ENCODE data around the gene PPFIA3. TPM values are rescaled to one million over a fixed set of nuclear protein-coding genes. Genes with fewer than 3 reads are reported as not detected.
A peak's percentile ranks its signal among the peaks of the same experiment; 100 is the strongest.
"Not testable (repeated sequence)": the region's sequence is repeated elsewhere in the genome, so short reads cannot be mapped to it uniquely, and the experiment has no call there.

The PPFIA3 gene
- total RNA-seq, 1 experiment from 2014 or later = 27.1 TPM

- H3K36me3 ChIP-seq; DNase-seq; H3K9me3 ChIP-seq (replicated peaks); H3K27me3 ChIP-seq; H3K4me3 ChIP-seq; H3K4me1 ChIP-seq; H3K27ac ChIP-seq: not testable (repeated sequence)
These were observed 27.0 kb downstream of the PPFIA3 start for GRCh38 chr19:49146408-49146770.

- Histone ChIP-seq H3K27me3 (no peaks in the 10 kb centered on the region), H3K36me3 (no peaks in the 10 kb centered on the region), H3K4me3 (no peak overlapping the region), H3K4me1 (peaks cover 5% of the 10 kb centered on the region; the same call in 1 of the 2 replicates), H3K27ac (no peak overlapping the region), H3K9me3 (replicated peaks) (no peaks in the 10 kb centered on the region)
- no peak for DNase-seq
These were observed 28.8 kb downstream of the PPFIA3 start for GRCh38 chr19:49148044-49148682.

GRCh38 chr19:49148784-49149651 lies 29.7 kb downstream of the PPFIA3 start:
- Histone ChIP-seq H3K27me3 (no peaks in the 10 kb centered on the region), H3K36me3 (no peaks in the 10 kb centered on the region), H3K9me3 (replicated peaks) (no peaks in the 10 kb centered on the region), H3K4me1 (peaks cover 5% of the 10 kb centered on the region; the same call in 1 of the 2 replicates), H3K4me3 (peak overlapping the region; percentile 76), H3K27ac (peak overlapping the region; percentile 74)
- peak; percentile 99 for DNase-seq

GRCh38 chr19:49149652-49150105 lies 30.3 kb downstream of the PPFIA3 start:
- Histone ChIP-seq H3K27me3 (no peaks in the 10 kb centered on the region), H3K4me1 (peaks cover 5% of the 10 kb centered on the region; the same call in 1 of the 2 replicates), H3K4me3 (peak overlapping the region; percentile 76)

GRCh38 chr19:49150106-49150943 lies 31.0 kb downstream of the PPFIA3 start:
- Histone ChIP-seq H3K27ac (peak overlapping the region; percentile 74), H3K27me3 (no peaks in the 10 kb centered on the region), H3K4me3 (peak overlapping the region; percentile 76), H3K9me3 (replicated peaks) (no peaks in the 10 kb centered on the region), H3K4me1 (peaks cover 9% of the 10 kb centered on the region), H3K36me3 (no peaks in the 10 kb centered on the region)
- DNase-seq = peak; percentile 89

More at GRCh38 chr19:49149652-49150105, 30.3 kb downstream of the PPFIA3 start:
- no peaks in the 10 kb centered on the region for H3K9me3 ChIP-seq (replicated peaks)
- no peaks in the 10 kb centered on the region for H3K36me3 ChIP-seq
- peak; percentile 83 to 90 for DNase-seq
- H3K27ac ChIP-seq = peak overlapping the region; percentile 74

- DNase-seq = no peak
- Histone ChIP-seq H3K36me3 (no peaks in the 10 kb centered on the region), H3K27ac (peak overlapping the region; percentile 74), H3K4me1 (peaks cover 15% of the 10 kb centered on the region), H3K27me3 (no peaks in the 10 kb centered on the region), H3K9me3 (replicated peaks) (no peaks in the 10 kb centered on the region), H3K4me3 (peak overlapping the region; percentile 76)
These were observed 31.6 kb downstream of the PPFIA3 start for GRCh38 chr19:49150944-49151243.

- no peaks in the 10 kb centered on the region for H3K36me3 ChIP-seq
- no peaks in the 10 kb centered on the region for H3K9me3 ChIP-seq (replicated peaks)
- H3K4me3 ChIP-seq = peak overlapping the region; percentile 76; the same call in 1 of the 2 replicates
- DNase-seq = peak; percentile 40 to 48
- peaks cover 18% of the 10 kb centered on the region for H3K4me1 ChIP-seq
- no peaks in the 10 kb centered on the region for H3K27me3 ChIP-seq
- H3K27ac ChIP-seq = no peak overlapping the region
These were observed 32.1 kb downstream of the PPFIA3 start for GRCh38 chr19:49151267-49152118.

- H3K36me3 ChIP-seq = no peaks in the 10 kb centered on the region
- no peak for DNase-seq
- H3K4me3 ChIP-seq = no peak overlapping the region
- H3K4me1 ChIP-seq = peaks cover 18% of the 10 kb centered on the region
- no peaks in the 10 kb centered on the region for H3K27me3 ChIP-seq
- H3K27ac ChIP-seq = no peak overlapping the region
- no peaks in the 10 kb centered on the region for H3K9me3 ChIP-seq (replicated peaks)
These were observed 32.8 kb downstream of the PPFIA3 start for GRCh38 chr19:49152119-49152550.

GRCh38 chr19:49153167-49153809 lies 33.9 kb downstream of the PPFIA3 start:
- H3K27ac ChIP-seq = no peak overlapping the region
- no peak for DNase-seq
- H3K4me3 ChIP-seq = no peak overlapping the region
- peaks cover 22% of the 10 kb centered on the region for H3K4me1 ChIP-seq
- no peaks in the 10 kb centered on the region for H3K36me3 ChIP-seq
- H3K9me3 ChIP-seq (replicated peaks) = no peaks in the 10 kb centered on the region
- H3K27me3 ChIP-seq = no peaks in the 10 kb centered on the region

- H3K4me3 ChIP-seq = no peak overlapping the region
- no peak overlapping the region for H3K27ac ChIP-seq
- H3K36me3 ChIP-seq = no peaks in the 10 kb centered on the region
- H3K4me1 ChIP-seq = peaks cover 17% of the 10 kb centered on the region
- no peaks in the 10 kb centered on the region for H3K27me3 ChIP-seq
- DNase-seq = no peak
- no peaks in the 10 kb centered on the region for H3K9me3 ChIP-seq (replicated peaks)
These were observed 34.9 kb downstream of the PPFIA3 start for GRCh38 chr19:49154279-49154678.

- Histone ChIP-seq H3K4me3 (no peak within 1 kb of the TSS), H3K27ac (peak within 1 kb of the TSS; percentile 61)
- DNase-seq = peak; percentile 21 to 40
These were observed 35.9 kb downstream of the PPFIA3 start, which contains the start of gene HRC for GRCh38 chr19:49155005-49155819. Gene HRC (minus strand): TSS chr19:49155396. CDS start chr19:49155237, 159 bp downstream.

GRCh38 chr19:49155820-49156346 lies 36.5 kb downstream of the PPFIA3 start:
- Histone ChIP-seq H3K4me1 (peaks cover 17% of the 10 kb centered on the region), H3K27ac (peak overlapping the region; percentile 61), H3K36me3 (no peaks in the 10 kb centered on the region), H3K27me3 (no peaks in the 10 kb centered on the region), H3K4me3 (no peak overlapping the region), H3K9me3 (replicated peaks) (no peaks in the 10 kb centered on the region)
- DNase-seq = peak; percentile 88 to 89

More at GRCh38 chr19:49155005-49155819, 35.9 kb downstream of the PPFIA3 start, which contains the start of gene HRC:
- H3K36me3 ChIP-seq = no peaks in the 10 kb centered on the region
- no peaks in the 10 kb centered on the region for H3K9me3 ChIP-seq (replicated peaks)
- peaks cover 17% of the 10 kb centered on the region for H3K4me1 ChIP-seq
- H3K27me3 ChIP-seq = no peaks in the 10 kb centered on the region
